Osteoblast (primary cell): ENCODE results near the gene TNFAIP8L1. TPM values are rescaled to one million over a fixed set of nuclear protein-coding genes. Genes with fewer than 3 reads are reported as not detected.

Experiments
- DNase-seq: peaks from one replicate; pipeline ENCODE4 v3.0.0; 2011; ENCODE audit warnings: low spot score, mixed read lengths; ENCODE audit not compliant: insufficient read length; ENCODE audit errors: missing footprints
- H2AFZ ChIP-seq: 2 replicates; pipeline ENCODE4 v1.6.0; 2011; ENCODE audit warnings: mild to moderate bottlenecking, low read length
- H3K27ac ChIP-seq: 2 replicates; pipeline ENCODE4 v1.5.1; 2011; ENCODE audit warnings: mild to moderate bottlenecking, low read depth, low read length, moderate library complexity
- H3K27me3 ChIP-seq: 2 replicates; pipeline ENCODE4 v1.6.0; 2012; ENCODE audit warnings: mild to moderate bottlenecking, control low read depth, inconsistent platforms, low read length, moderate library complexity; ENCODE audit not compliant: insufficient read depth
- H3K36me3 ChIP-seq: 2 replicates; pipeline ENCODE4 v1.5.1; 2011; ENCODE audit warnings: mild to moderate bottlenecking, low read length, control low read depth, moderate library complexity; ENCODE audit not compliant: insufficient read depth
- H3K4me1 ChIP-seq: 2 replicates; pipeline ENCODE4 v1.5.1; 2011; ENCODE audit warnings: mild to moderate bottlenecking, low read length, control low read depth, moderate library complexity; ENCODE audit not compliant: insufficient read depth
- H3K4me2 ChIP-seq: 2 replicates; pipeline ENCODE4 v1.6.0; 2011; ENCODE audit warnings: mild to moderate bottlenecking, low read length; ENCODE audit not compliant: insufficient read depth
- H3K4me3 ChIP-seq: fragments of 200-600 bp; sonication (generic); 3 replicates; pipeline ENCODE4 v1.5.1; 2012; ENCODE audit warnings: mild to moderate bottlenecking, low read length, inconsistent platforms; ENCODE audit not compliant: insufficient read depth
- H3K79me2 ChIP-seq: 2 replicates; pipeline ENCODE4 v1.6.0; 2012; ENCODE audit warnings: mild to moderate bottlenecking, low read length, control low read depth, inconsistent platforms; ENCODE audit not compliant: insufficient read depth
- H3K9me3 ChIP-seq: 2 replicates; pipeline ENCODE4 v1.5.1; 2011; ENCODE audit warnings: low read depth, low read length, control low read depth
- H4K20me1 ChIP-seq: 2 replicates; pipeline ENCODE4 v1.6.0; 2012; ENCODE audit warnings: mild to moderate bottlenecking, low read length, control low read depth; ENCODE audit not compliant: insufficient read depth
- CTCF ChIP-seq: IDR thresholded peaks from 2 replicates; pipeline ENCODE4 v1.5.1; 2011; ENCODE audit warnings: mild to moderate bottlenecking, low read depth, low read length, moderate library complexity; ENCODE audit errors: extremely low read depth
- total RNA-seq: library from RNA; depleted of rRNA; stranded (reverse); fragments of >200 nt; gene quantifications from 2 replicates; pipeline ENCODE4 v1.2.3, GENCODE V29; 2012

TNFAIP8L1 gene
- total RNA-seq, 1 donor, result 1.8 TPM

DNA sequence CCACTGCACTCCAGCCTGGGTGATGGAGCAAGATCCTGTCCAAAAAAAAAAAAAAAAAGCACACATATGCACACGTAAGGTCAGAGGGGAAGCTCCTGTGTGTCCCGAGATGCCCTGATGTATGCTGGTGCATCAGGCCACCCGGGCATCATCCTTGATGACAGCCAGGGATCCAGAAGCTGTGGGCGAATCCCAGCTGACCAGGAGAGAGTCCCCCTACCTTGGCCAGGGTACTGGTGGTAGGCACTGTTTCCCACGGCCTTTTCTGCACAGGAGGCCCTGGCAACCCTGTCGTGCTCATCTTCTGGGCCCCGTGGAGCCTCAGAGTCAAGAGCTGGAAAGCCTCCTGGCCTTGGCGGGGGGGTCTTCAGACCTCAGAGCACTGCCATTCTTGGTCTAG is 16.8 kb downstream of the TNFAIP8L1 start:
- DNase-seq, result peak; percentile 38
- H3K4me1 ChIP-seq, result peaks cover under 1% of the 10 kb centered on the region
- no peak overlapping the region for H3K27ac ChIP-seq
- peaks cover 9% of the 10 kb centered on the region for H4K20me1 ChIP-seq
- H3K4me3 ChIP-seq, result no peak overlapping the region
- H3K9me3 ChIP-seq, result peaks cover 4% of the 10 kb centered on the region
- H3K79me2 ChIP-seq, result no peaks in the 10 kb centered on the region
- no peak overlapping the region for H3K4me2 ChIP-seq
- TF ChIP-seq CTCF, result no peak
- no peak overlapping the region for H2AFZ ChIP-seq
- H3K27me3 ChIP-seq, result no peaks in the 10 kb centered on the region
- H3K36me3 ChIP-seq, result peaks cover 45% of the 10 kb centered on the region

- Histone ChIP-seq H3K79me2 (no peaks in the 10 kb centered on the region), H3K36me3 (peaks cover 45% of the 10 kb centered on the region), H4K20me1 (peaks cover 14% of the 10 kb centered on the region), H3K4me3 (no peak overlapping the region), H3K4me1 (peaks cover 4% of the 10 kb centered on the region), H3K27me3 (no peaks in the 10 kb centered on the region), H3K9me3 (peaks cover 4% of the 10 kb centered on the region), H3K27ac (no peak overlapping the region), H3K4me2 (no peak overlapping the region), H2AFZ (no peak overlapping the region)
- no peak for TF ChIP-seq CTCF
- peak; percentile 45 for DNase-seq
Observed at GRCh38 chr19:4657262-4657661, 17.9 kb downstream of the TNFAIP8L1 start.

- Histone ChIP-seq H3K27me3 (no peaks in the 10 kb centered on the region), H3K4me1 (peaks cover 4% of the 10 kb centered on the region), H3K79me2 (no peaks in the 10 kb centered on the region), H3K36me3 (peaks cover 43% of the 10 kb centered on the region), H3K4me3 (no peak overlapping the region), H3K9me3 (peaks cover 4% of the 10 kb centered on the region), H3K27ac (no peak overlapping the region), H3K4me2 (no peak overlapping the region), H4K20me1 (peaks cover 17% of the 10 kb centered on the region), H2AFZ (no peak overlapping the region)
- no peak for TF ChIP-seq CTCF
- peak; percentile 35 for DNase-seq
Observed at GRCh38 chr19:4657835-4658234, 18.5 kb downstream of the TNFAIP8L1 start.

DNA sequence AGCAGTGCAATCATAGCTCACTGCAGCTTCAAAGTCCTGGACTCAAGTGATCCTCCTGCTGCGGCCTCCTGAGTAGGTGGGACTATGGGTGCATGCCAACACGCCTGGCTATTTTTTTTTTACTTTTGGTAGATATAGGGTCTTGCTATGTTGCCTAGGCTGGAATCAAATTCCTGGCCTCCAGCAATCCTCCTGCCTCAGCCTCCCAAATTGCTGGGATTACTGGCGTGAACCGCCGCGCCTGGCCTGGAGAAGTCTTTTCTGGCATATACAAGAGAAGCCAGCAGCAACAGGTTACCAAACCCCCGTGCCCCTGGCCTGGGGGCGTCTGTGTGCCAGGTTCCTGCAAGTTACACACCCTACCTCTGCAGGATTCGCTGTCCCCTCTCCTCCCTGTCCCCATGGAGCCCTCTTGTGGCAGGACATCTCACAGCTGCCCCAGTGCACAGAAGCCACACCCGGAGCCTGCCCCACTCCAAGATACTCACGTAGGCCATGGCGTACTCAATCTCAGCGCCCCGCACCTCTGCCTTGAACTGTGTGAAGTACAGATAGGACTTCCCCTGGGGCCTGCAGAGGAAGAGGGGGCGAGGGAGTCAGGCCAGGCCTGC is 21.0 kb downstream of the TNFAIP8L1 start:
- peak; percentile 77 for DNase-seq
- Histone ChIP-seq H3K9me3 (peaks cover 4% of the 10 kb centered on the region), H2AFZ (no peak overlapping the region), H3K36me3 (peaks cover 55% of the 10 kb centered on the region), H3K4me3 (no peak overlapping the region), H3K79me2 (peaks cover 12% of the 10 kb centered on the region), H3K27me3 (no peaks in the 10 kb centered on the region), H3K4me1 (peaks cover 4% of the 10 kb centered on the region), H3K27ac (no peak overlapping the region), H4K20me1 (peaks cover 29% of the 10 kb centered on the region), H3K4me2 (no peak overlapping the region)
- TF ChIP-seq CTCF, result peak; percentile 12
